NCI-H748 (cell line): Measurements from ENCODE around the gene TMEM254.
"Not testable (repeated sequence)": the region's sequence is repeated elsewhere in the genome, so short reads cannot be mapped to it uniquely, and the experiment has no call there.

ENCODE experiments used
- DNase-seq: peaks from one replicate; lab custom pipeline; 2025; ENCODE audit not compliant: unreplicated experiment; lab: John Stamatoyannopoulos, UW

The TMEM254 gene, protein sequence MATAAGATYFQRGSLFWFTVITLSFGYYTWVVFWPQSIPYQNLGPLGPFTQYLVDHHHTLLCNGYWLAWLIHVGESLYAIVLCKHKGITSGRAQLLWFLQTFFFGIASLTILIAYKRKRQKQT

DNA sequence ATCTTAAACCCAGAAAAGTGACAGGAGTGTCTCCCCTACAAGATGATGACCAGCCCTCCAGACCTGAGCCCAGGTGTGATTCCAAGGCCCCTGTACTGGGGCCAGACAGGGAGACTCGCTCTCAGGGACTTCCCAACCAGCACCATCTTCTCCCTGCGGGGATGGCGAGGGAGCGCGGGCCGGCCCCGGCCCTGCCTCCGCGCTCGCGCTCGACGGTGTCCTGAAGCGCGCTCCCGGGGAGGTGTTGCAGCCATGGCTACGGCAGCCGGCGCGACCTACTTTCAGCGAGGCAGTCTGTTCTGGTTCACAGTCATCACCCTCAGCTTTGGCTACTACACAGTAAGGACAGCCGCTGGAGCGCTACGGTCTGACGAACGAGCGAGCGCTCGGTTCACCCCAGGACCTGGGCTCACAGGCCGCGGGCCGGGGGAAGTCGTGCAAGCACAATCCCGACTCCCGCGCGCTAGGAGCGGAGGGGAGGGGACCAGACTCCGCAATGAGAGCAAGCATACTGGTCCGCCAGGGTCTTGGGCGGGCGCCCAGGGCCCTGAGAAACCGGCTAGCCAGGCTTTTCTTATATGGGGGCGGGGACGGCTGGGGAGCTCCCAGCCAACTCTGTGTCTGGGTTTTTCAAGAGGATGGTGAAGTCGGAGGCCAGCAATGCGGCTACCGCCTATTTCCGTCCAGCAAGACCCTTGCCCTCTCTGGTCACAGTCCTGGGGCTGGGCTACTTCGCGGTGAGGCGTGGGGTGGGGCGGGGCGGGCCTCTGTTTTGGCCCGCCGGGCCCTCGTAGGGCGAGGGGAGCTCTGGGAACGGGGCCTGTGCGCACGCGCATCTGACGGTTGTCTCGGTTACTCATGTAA is at the start of gene TMEM254:
Gene TMEM254 (plus strand): TSS at position 218 of the 864 bp plus-strand sequence. CDS start 35 bp downstream, at position 253.
- peak; percentile 90 for DNase-seq

DNA sequence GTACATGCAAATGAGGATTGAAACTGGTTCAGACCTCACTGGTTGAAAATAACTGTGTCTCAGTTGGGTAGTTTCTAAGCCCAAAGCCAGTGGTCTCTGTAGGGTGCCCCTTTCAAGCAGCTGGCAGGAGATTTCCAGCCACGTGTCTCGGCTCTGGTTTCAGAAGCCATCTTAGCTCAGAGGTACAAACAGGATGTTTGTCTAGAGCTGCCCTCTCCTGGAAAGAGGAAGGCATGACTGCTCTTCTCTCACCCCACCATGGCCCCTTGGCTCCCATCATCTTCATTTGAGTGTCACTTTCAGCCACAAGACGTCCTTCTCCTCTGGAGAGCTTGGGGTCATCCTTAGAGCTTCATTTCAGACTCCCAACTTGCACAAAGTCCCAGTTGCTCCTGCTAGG is 49.3 kb upstream of the TMEM254 start:
- DNase-seq, result peak; percentile 61

GRCh38 chr10:80029865-80030264 is 48.6 kb upstream of the TMEM254 start:
- not testable (repeated sequence) for DNase-seq

- DNase-seq, result no peak
Observed at GRCh38 chr10:80032503-80032902, 46.0 kb upstream of the TMEM254 start.

GRCh38 chr10:80034766-80035165 is 43.7 kb upstream of the TMEM254 start:
- not testable (repeated sequence) for DNase-seq

DNA sequence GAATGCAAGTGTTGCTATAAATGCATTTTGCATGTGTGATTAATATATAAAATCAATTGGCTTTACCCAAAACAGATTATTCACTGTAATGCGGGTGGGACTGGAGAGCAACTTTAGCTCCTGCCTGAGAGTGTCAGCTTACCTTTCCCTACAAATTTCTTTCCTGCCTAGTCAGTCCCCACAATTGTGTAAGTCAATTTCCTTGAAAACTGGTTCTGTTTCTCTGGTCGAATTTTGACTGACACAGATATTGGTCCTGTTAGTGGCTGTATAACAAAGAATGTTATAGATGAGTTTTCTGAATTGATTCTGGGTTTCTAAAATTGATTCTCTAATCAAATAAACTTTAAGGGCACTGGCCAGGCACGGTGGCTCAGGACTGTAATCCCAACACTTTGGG is 43.0 kb upstream of the TMEM254 start:
- DNase-seq, result not testable (repeated sequence)

DNA sequence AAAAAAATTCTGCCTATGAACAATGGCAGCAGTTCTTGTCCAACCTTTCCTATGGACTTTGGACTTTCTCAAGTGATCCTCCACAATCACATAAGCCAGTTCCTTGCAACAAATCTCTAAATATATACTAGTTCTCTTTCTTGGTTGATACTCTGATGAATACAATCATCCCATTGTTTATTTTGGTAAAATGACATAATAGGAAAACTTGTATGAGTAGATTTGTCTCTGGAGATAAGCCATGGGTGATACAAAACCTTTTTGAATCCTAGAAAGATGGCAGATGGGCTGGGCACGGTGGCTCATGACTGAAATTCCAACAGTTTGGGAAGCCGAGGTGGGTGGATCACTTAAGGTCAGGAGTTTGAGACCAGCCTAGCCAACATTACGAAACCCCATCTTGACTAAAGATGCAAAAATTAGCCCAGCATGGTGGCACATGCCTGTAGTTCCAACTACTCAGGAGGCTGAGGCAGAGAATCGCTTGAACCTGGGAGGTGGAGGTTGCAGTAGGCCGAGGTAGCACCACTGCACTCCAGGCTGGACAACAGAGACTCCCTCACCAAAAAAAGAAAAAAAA is 41.5 kb upstream of the TMEM254 start:
- DNase-seq, result not testable (repeated sequence)

- DNase-seq, result not testable (repeated sequence)
Observed at GRCh38 chr10:80038226-80038625, 40.2 kb upstream of the TMEM254 start.

- DNase-seq, result peak; percentile 1
Observed at GRCh38 chr10:80041162-80041561, 37.3 kb upstream of the TMEM254 start.

DNA sequence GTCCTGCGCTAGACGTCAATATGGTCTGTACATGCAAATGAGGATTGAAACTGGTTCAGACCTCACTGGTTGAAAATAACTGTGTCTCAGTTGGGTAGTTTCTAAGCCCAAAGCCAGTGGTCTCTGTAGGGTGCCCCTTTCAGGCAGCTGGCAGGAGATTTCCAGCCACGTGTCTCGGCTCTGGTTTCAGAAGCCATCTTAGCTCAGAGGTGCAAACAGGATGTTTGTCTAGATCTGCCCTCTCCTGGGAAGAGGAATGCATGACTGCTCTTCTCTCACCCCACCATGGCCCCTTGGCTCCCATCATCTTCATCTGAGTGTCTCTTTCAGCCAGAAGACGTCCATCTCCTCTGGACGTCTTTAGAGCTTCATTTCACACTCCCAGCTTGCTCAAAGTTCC is 33.5 kb upstream of the TMEM254 start:
- DNase-seq, result peak; percentile 13

DNA sequence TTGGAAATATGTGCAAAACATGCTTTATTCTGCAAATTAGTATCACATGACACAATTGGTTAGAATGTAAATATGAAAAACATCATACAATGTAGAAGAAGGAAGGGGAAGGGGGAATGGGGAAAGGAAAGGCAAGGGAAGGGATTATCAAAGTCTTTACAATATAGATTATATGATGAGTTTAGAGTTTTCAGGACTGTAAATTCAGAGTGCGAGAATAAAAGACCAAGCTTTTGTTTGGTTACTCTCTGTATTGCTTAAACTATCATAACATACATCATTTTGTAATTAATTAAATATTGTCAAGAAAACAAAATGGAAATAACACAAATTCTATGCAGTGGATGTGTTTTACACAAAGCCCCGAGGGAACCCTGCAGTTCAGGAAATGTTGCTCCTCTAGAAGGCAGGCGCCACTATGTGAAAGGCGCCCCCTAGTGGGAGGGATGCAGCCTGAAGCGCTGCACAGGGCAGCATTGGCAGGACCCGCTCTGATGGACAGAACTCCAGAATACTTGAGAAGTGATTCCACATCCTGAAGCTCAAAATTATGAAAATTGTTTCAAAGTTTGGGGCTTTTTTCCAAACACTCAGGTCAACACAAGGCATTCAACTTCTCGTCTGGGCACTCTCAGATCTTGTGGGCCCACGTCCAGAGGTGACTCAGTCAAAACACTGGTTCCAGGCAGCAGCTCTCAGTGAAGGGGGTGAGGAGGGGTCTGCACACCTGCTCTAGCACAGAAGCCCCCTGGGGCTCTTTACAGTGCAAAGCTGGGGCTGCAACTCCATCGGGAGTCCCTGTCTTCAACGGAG is 31.6 kb upstream of the TMEM254 start:
- peak; percentile 58 for DNase-seq

DNA sequence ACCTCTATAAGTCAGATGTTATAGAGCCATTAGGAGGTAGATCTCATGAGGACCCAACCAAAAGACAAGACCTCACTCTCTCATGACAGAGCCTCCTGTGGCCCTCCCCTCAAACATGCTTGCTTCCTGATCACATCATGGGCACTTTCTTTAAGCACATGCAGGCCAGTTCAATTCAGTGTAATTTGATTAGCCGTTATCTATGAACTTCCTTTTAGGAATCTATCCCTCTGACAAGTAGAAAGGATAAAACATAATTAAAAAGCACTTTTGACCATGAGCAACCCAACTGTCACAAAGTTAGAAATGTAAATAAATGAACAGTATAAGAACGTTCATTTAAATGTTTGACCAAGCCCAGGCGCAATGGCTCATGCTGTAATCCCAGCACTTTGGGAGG is 27.7 kb upstream of the TMEM254 start:
- no peak for DNase-seq

GRCh38 chr10:80051993-80052392 is 26.5 kb upstream of the TMEM254 start:
- DNase-seq, result no peak

DNA sequence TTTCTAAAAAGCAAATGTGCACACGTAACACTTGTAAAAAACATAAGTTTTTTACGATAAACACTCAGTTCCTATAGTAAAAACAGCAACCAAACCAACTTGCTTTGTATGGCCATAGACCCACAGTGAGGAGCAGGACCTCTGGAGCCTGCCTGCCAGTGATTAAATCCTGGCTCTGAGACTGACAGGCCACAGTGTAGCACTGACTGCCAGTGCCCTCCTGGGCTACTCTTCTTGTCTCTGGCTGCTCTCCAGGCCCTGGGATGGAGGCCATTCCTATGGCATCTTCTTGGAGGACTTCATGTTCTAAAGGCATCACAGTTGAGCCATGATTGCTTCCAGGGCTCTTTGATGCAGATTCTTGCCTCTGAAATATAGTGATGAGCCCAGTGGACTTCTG is 22.7 kb upstream of the TMEM254 start:
- DNase-seq, result no peak

GRCh38 chr10:80057171-80057570 is 21.3 kb upstream of the TMEM254 start:
- DNase-seq, result no peak

GRCh38 chr10:80064120-80064886 is 14.2 kb upstream of the TMEM254 start:
- DNase-seq, result no peak

DNA sequence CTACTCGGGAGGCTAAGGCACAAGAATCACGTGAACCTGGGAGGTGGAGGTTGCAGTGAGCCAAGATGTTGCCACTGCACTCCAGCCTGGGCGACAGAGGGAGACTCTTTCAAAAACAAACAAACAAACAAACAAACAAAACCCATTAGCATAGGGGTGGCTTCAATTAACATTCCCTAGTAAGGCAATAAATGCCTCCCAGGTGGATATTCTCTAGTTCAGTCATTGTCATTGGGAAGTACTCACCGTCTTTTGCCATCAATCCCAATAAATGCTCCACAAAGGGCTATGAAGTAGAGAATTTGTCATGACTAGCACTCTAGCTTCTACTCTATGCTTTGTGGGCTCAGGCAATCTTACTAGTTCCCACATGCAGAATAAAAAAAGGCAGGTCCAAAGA is 11.7 kb upstream of the TMEM254 start:
- DNase-seq, result no peak

DNA sequence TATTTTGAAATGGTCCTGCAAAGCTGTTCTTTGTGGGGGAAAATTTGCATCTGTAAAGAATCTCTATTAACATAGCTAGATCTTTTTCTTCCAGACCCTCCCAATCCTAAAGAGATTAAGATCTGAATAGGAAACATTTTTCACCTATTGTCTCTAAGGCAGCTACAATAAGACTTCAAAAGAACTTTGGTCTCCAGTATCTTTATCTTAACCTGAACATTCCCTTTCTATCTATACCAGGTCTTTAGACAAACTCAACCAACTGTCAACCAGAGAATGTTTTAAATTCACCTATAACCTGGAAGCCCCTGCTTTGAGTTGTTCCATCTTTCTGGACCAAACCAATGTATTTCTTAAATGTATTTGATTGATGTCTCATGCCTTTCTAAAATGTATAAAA is 10.6 kb upstream of the TMEM254 start:
- not testable (repeated sequence) for DNase-seq

DNA sequence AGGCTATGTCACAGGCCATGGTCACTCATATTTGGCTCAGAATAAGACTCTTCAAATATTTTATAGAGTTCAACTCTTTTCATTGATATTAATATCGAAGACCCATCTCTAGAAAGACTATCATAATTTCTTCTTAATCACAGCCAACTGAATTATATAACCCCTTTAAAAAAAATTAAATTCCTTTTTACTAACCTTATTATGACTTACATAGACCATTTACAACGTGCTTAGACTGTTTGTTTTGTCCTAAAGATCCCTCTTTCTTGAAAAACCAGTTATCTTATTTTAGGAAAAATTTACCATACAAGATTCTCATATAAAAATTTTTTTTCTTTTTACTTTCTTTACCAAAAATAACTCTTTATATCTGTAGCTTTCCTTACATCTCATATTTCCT is 10.2 kb upstream of the TMEM254 start:
- peak; percentile 0 for DNase-seq

GRCh38 chr10:80070057-80070456 is 8.4 kb upstream of the TMEM254 start:
- no peak for DNase-seq

DNA sequence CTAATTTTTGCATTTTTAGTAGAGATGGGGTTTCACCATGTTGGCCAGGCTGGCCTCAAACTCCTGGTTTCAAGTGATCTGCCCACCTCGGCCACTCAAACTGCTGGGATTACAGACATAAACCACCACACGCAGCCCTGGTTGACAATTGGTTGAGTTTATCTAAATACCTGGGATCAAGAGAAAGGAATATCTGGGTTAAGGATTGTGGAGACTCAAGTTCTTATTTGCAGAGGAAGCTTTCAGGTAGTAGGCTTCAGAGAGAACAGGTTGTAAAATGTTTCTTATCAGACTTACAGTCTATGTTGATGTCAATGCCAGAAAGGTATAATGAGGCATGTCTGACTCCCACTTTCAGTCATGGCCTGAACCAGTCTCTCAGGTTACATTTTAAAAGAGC is 5.9 kb upstream of the TMEM254 start:
- DNase-seq, result no peak
